ENCODE data around the gene PRTFDC1.

PRTFDC1 gene

GRCh38 chr10:24874133-24874532, 78.3 kb downstream of the PRTFDC1 start:
- Histone ChIP-seq H2AFZ (peak overlapping the region; percentile 89), H3K4me1 (peaks cover 21% of the 10 kb centered on the region), H3K4me2 (ENCODE audit: low read length) (no peak overlapping the region), H3K27me3 (ENCODE audit: control insufficient read depth, insufficient read depth, low read length) (no peaks in the 10 kb centered on the region), H3K27ac (peak overlapping the region; percentile 95), H3K4me3 (ENCODE audit: low read depth, low read length) (no peak overlapping the region), H3K9me3 (ENCODE audit: control insufficient read depth, low read length) (no peaks in the 10 kb centered on the region), H3K36me3 (ENCODE audit: control insufficient read depth, insufficient read depth, low read length) (no peaks in the 10 kb centered on the region), H3K79me2 (no peaks in the 10 kb centered on the region), H3K9ac (no peak overlapping the region)
- no peak for TF ChIP-seq CTCF (IDR thresholded peaks at IDR 0.05)

DNA sequence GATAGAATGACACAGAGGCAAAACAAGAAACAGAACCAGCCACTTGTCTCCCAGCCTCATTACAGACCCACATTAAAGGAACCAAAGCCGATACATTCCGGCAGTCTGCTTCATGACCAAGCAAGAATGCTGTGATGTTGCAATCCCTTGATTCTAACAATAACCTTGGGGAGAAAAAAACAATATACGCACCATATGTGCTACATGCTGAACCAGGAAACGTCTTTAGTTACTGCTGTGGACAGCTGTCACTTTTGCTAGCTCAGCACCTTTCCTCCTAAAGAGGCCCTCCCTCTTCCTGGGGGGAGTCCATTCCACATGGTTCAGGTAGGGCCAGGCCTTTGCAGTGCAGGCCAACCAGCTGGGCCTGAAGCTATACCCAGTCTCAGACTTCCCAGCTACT, 79.1 kb downstream of the PRTFDC1 start:
- no peaks in the 10 kb centered on the region for H3K27me3 ChIP-seq (ENCODE audit: control insufficient read depth, insufficient read depth, low read length)
- H3K4me1 ChIP-seq, result peaks cover 21% of the 10 kb centered on the region
- H3K9ac ChIP-seq, result no peak overlapping the region
- no peaks in the 10 kb centered on the region for H3K79me2 ChIP-seq
- peak overlapping the region; percentile 12 for H3K4me3 ChIP-seq (ENCODE audit: low read depth, low read length)
- peak overlapping the region; percentile 89 for H2AFZ ChIP-seq
- no peaks in the 10 kb centered on the region for H3K36me3 ChIP-seq (ENCODE audit: control insufficient read depth, insufficient read depth, low read length)
- H3K27ac ChIP-seq, result peak overlapping the region; percentile 95
- H3K9me3 ChIP-seq (ENCODE audit: control insufficient read depth, low read length), result no peaks in the 10 kb centered on the region
- H3K4me2 ChIP-seq (ENCODE audit: low read length), result no peak overlapping the region
- TF ChIP-seq CTCF (IDR thresholded peaks at IDR 0.05), result no peak

- Histone ChIP-seq H3K27ac (peak overlapping the region; percentile 95), H3K4me1 (peaks cover 21% of the 10 kb centered on the region)
- no peak for TF ChIP-seq CTCF (IDR thresholded peaks at IDR 0.05)
These were observed 79.6 kb downstream of the PRTFDC1 start for GRCh38 chr10:24872790-24873182.

GRCh38 chr10:24872049-24872789, 80.2 kb downstream of the PRTFDC1 start:
- H2AFZ ChIP-seq, result peak overlapping the region; percentile 43
- H3K79me2 ChIP-seq, result no peaks in the 10 kb centered on the region
- H3K4me3 ChIP-seq (ENCODE audit: low read depth, low read length), result no peak overlapping the region
- H3K4me2 ChIP-seq (ENCODE audit: low read length), result peak overlapping the region; percentile 3
- TF ChIP-seq CTCF (IDR thresholded peaks at IDR 0.05), result no peak
- H3K27me3 ChIP-seq (ENCODE audit: control insufficient read depth, insufficient read depth, low read length), result no peaks in the 10 kb centered on the region
- peaks cover 21% of the 10 kb centered on the region for H3K4me1 ChIP-seq
- no peak overlapping the region for H3K9ac ChIP-seq
- peak overlapping the region; percentile 84 for H3K27ac ChIP-seq
- no peaks in the 10 kb centered on the region for H3K36me3 ChIP-seq (ENCODE audit: control insufficient read depth, insufficient read depth, low read length)
- H3K9me3 ChIP-seq (ENCODE audit: control insufficient read depth, low read length), result no peaks in the 10 kb centered on the region

More at GRCh38 chr10:24872790-24873182, 79.6 kb downstream of the PRTFDC1 start:
- peak overlapping the region; percentile 12 for H3K4me3 ChIP-seq (ENCODE audit: low read depth, low read length)
- H3K4me2 ChIP-seq (ENCODE audit: low read length), result no peak overlapping the region
- no peaks in the 10 kb centered on the region for H3K27me3 ChIP-seq (ENCODE audit: control insufficient read depth, insufficient read depth, low read length)
- H3K9ac ChIP-seq, result no peak overlapping the region
- H3K79me2 ChIP-seq, result no peaks in the 10 kb centered on the region
- no peaks in the 10 kb centered on the region for H3K36me3 ChIP-seq (ENCODE audit: control insufficient read depth, insufficient read depth, low read length)
- no peaks in the 10 kb centered on the region for H3K9me3 ChIP-seq (ENCODE audit: control insufficient read depth, low read length)
- peak overlapping the region; percentile 89 for H2AFZ ChIP-seq
